NCI-H2171 (cell line): ENCODE results near the gene FXN.
"Not testable (repeated sequence)": the region's sequence is repeated elsewhere in the genome, so short reads cannot be mapped to it uniquely, and the experiment has no call there.

Source experiments
- DNase-seq: peaks from one replicate; lab custom pipeline; 2025; lab: John Stamatoyannopoulos, UW

FXN gene

DNA sequence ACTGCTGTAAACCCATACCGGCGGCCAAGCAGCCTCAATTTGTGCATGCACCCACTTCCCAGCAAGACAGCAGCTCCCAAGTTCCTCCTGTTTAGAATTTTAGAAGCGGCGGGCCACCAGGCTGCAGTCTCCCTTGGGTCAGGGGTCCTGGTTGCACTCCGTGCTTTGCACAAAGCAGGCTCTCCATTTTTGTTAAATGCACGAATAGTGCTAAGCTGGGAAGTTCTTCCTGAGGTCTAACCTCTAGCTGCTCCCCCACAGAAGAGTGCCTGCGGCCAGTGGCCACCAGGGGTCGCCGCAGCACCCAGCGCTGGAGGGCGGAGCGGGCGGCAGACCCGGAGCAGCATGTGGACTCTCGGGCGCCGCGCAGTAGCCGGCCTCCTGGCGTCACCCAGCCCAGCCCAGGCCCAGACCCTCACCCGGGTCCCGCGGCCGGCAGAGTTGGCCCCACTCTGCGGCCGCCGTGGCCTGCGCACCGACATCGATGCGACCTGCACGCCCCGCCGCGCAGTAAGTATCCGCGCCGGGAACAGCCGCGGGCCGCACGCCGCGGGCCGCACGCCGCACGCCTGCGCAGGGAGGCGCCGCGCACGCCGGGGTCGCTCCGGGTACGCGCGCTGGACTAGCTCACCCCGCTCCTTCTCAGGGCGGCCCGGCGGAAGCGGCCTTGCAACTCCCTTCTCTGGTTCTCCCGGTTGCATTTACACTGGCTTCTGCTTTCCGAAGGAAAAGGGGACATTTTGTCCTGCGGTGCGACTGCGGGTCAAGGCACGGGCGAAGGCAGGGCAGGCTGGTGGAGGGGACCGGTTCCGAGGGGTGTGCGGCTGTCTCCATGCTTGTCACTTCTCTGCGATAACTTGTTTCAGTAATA, at the start of gene FXN:
Gene FXN, plus strand, starts transcription at position 315 of the 871 bp plus-strand sequence. Its CDS starts 31 bp downstream, at position 346.
- DNase-seq = peak; percentile 57

DNA sequence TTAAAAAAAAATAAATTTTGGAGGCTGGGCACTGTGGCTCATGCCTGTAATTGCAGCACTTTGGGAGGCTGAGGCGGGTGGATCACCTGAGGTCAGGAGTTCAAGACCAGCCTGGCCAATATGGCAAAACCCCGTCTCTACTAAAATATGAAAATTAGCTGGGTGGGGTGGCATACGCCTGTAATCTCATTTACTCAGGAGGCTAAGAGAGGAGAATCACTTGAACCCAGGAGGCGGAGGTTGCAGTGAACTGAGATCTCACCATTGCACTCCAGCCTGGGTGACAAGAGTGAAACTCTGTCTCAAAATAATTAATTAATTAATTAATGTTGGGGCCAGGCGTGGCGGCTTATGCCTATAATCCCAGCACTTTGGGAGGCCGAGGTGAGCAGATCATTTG, 48.6 kb upstream of the FXN start:
- DNase-seq = not testable (repeated sequence)

DNA sequence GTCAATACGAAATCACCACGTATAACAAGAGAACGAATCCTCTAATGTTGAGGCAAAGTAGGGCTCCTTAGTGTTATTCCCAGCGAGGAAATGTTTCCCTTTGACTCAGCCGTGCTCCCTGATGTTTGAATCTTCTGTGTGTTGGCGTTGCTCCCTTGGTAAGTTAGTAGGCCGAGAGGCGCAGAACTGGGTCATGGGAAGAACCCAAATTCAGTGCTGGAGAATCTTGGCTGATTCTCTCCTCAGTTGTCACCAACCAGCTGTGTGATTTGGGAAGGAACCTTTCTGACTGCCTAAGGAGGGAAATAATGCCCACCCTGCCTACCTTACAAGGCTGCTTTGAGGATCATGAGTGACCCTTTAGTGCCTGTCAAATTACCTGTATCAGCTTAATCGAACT, 44.1 kb upstream of the FXN start:
- DNase-seq = no peak

DNA sequence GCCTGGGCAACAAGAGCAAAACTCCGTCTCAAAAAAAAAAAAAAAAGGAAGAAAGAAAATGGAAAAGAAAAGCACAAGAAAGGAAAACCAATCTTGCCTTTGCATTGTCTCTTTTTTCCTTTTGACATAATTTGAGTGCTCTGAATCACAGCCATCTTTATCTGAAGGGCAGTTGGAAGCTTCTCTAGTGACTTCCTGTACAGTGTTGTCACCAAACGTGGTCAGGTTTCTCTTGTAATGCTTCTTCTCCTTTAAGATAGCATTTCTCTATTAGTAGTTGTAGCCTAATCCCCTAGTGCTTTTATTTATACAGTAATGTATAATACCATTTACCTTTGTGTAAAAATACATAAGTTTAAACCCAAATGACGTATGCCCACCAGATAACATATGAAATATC, 39.8 kb upstream of the FXN start:
- no peak for DNase-seq

DNA sequence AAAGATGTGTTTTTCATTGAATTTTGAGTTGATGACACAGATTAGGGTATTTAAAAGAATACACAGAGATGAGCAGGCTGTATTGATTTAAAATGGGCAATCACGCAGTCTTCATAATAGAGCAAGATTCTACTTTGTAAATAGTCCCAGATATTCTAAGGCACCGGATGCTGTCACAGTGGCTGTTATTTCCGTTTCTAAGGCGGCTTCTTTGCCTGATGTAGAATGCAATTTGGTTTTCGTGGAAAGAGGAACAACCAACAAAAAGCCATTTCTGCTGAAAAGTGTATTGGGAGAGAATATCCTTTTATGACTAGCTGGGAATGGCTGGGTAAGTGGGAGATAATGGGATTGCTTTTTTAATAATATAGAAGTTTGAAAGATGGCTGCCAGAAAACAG, 39.1 kb upstream of the FXN start:
- DNase-seq = no peak

DNA sequence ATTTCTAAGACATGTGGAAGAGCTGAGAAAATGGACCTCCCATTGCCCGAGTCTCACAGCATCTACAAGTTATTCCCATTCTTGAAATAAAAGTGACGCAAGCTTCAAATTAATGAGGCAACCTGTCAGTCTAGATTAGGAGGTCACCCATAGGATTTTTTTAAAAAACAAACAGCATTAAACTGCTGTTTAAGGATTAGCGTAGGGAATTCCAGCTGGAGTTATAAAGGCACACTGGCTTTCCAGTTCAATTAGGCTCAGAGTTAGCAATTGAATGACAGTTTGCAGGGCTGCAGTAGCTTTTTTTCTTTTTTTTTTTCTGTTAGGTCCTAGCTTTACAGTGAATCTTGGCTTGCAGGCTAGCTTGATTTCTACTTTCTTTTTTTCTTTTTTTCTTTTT, 37.9 kb upstream of the FXN start:
- no peak for DNase-seq

DNA sequence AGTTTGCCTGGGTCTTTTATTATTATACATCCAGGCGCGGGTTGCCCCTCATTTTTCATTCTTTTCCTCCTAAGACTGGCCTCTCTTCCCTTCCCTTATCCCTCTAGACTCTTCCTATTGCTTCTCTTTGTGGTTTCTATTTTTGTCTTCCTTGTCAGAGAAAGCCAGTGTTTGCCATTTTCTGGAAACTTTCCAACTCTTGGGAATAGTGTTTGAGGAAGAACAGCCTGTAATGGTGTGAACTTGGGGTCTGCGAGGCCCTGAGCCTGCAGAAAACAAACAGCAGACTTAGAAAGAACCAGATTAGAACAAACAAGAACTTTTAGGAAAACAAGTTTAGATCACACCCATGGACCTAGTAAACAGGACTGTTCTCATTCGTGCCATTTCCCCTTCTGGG, 37.2 kb upstream of the FXN start:
- DNase-seq = no peak

DNA sequence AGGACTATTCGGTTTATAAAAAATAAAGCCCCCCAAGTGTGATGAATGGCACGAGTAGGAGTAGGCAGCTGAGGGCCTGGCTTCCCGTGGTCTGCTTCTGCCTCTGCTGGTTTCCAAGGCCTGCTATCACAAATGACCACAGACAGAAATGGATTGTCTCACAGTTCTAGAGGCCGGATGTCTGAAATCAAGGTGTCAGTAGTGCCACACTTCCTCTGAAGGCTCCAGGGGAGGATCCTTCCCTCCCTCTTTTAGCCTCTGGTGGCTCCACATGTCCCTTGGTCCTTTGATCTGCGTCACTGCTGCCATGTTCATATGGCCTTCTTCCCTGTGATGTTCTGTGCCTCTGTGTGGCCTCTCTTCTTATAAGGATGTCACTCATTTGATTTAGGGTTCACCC, 36.7 kb upstream of the FXN start:
- no peak for DNase-seq

DNA sequence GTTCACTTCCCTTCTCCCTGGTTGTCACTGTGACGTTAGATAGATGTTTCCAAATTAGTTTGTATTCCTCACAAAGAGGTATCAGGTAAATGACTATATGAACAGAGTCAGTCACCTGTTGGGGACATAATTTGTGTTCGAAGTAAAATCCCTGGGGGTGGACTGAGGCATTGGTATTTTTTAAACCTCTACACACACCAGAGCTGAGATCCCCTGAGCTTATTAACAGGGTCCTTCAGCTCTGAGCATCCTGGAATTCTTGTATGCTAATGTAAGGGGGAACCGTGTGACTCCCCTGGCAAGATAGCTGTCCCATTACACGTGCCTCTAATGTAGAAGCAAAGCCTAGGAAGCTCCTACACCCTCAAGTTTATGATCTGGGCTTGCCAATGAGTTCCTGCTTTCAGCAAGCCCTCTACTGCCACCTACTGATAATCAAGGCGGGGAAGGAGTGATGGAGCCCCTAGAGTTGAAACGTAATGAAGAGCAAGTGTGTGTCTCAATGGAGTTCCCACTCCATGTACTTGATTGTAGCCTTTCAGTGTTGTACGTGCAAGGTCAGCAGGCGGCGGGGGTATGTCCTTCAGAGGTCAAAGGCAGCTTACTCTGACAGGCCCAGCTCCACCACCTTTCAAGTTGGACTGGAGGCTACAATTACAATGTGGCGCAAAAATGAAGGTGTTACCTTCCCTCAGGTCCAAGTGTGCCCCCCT, 36.0 kb upstream of the FXN start:
- peak; percentile 28 for DNase-seq

DNA sequence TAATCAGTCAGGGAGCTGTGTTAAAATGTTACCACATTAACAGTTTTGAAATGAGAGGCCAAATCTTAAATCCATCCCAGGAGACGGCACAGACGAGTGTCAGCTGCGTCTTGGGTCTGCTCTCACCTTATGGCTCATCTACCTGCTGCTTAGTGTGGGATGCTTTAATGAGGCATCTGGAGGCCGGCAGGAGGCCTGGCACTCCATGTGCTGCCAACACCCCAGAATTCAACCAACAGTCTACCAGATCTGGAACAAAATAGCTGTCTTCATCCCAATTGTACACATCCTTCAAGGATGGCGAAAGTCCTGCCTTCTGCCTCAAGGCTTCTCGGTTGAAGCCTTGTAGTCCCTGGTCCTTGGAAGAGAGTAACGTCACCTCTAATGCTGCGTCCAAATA, 33.6 kb upstream of the FXN start:
- DNase-seq = no peak

DNA sequence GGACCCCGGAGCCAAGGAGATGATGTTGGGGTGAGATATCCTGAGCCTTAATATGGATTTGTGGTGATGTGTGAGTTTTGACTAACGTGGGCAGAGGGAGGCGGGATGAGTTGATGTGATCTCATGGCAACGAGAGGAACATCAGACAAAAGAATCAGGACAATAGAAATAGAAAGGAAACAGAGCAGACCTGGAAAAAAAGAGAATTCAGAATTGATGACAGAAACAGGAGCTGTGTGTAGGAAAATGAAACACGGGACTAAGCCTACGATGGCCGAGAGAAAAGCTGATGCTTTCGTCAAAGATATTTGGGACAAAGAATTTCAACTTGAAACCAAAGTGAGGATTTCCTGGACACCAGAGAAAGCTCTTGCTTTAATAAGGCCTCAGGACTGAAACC, 32.5 kb upstream of the FXN start:
- DNase-seq = no peak

DNA sequence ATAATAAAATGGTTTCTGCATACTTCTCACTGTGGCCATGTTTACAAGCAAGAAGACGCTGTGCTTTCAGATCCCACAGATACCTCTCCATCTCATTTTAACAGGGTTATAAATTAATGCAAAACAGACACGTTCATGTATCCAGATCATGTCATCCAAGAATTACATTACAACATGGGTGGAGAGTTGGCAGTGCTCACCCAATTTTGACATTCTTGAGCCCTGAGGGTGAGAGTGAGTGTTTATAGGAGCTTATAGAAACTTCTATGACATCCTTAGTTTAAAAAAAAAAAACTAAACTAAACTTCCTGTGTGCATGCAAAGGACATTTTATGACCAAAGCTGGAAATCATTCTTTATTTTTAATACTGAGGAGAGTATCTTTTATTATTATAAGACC, 30.7 kb upstream of the FXN start:
- DNase-seq = no peak

DNA sequence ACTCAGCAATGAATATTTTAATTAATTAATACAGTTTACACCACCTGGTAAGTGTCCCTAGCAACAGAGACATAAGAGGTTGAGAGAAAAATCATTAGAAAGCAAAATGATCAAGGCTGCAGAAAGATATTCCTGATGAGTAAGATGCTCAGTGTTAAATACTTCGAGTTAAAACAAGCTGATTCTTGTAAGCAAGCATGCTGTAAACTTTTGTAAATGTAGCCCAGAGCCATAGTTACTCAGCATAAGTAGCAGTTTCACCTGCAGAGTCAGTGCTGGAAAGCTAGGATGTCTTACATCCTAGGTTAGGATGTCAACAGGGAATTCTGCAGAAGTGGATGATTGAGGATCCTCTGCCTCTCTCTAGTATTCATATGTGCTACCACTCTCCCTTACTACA, 25.8 kb upstream of the FXN start:
- no peak for DNase-seq

DNA sequence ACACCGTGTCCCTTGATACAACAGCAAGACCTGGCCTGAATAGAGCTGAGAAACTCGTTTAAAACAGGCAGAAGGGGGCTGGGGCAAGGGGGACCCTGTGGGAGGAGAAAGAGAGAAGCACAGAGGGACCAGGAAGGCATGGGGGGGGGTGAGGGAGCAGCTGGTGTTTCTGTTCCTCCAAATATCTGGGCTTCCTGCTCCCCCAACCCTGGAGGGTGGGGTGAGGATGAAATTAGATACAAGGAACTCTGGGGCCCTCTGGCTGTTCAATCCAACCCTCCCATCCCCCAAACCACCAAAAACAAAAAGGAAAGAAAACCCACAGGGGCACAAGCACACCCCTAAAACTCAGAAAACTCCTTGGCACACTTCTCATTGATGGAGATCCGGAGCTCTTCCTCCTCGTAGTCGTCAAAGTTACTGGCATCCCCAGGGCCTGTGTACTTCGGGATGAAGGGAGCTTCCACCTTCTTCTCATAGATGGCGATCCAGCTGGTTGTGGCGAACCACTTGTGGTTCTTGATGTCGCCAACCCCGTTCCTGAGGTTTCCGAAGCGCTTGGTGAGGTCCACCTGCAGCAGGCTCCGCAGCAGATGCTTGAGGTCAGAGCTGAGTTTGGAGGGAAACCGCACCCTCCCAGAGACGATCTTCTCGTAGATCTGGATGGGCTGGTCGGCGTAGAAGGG, 22.7 kb upstream of the FXN start:
- DNase-seq = no peak

DNA sequence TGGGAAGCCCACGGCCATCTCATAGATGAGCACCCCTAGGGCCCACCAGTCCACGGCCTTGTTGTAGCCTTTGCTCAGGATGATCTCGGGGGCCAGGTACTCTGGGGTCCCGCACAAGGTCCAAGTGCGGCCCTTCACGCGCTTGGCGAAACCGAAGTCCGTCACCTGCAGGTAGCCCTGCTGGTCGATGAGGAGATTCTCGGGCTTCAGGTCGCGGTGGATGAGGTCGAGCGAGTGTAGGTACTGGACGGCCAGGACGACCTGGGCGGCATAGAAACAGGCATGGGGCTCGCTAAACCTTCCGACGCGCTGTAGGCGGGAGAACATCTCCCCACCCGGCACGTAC, 22.2 kb upstream of the FXN start:
- no peak for DNase-seq

DNA sequence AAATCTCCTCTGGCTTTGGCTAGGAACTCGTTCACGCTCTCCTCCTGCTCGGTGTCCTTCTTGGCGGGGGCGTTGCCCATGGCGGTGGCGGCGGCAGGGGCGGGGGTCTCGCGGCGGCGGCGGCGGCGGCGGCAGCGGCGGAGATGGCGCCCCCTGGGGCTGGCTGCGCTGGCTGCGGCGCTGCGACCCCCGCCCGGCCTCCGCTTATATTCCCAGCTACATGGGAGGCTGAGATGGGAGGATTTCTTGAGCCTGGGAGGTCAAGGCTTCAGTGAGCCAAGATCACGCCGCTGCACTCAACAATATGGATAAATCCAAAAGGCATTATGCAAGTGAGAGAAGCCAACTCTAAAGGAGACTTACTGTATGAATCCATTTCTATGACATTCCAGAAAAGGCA, 21.5 kb upstream of the FXN start, which contains the start of gene PRKACG:
Gene PRKACG, minus strand, starts transcription at position 101 of the 400 bp plus-strand sequence. Its CDS starts 21 bp downstream, at position 80.
- no peak for DNase-seq

DNA sequence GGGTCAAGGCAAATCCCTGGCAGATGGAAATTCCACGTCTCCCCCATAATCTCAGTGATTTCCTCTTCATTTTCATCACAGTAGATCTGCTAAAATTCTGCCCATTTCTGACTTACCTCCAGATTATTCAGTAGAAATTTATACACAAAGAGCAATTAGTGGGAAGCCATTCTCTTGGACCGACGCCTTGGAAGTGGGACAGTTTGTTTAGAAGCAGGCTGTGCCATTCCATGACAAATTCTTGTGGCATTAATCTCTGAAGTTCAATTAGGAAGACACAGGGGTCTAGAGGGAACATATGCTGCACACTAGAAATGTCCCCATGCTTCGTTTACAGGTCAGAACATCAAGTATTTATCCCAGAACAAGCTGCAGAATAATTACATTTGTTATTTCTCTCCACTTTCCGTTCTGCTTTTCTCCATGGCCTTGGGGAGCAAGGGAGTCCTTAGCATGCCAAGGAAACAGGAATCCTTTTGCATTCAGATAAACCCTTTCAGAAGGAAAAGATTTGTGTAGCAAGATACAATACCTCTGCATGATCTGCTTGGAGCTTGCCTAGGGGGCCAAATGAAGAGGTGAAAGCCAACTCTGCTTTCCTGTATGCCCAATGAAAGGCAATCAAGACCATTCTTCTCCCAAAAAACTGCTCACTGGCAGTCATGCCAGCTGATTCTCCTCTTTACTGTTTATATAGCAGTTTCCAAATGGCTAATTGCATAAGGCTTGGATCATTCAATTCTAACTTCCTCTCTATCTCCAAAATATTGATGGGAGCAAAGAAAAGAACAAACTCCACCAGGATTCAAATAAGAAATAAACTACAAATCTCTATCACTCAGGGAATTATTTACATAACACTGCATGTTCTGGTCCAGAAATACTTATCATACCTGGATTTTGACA, 19.1 kb upstream of the FXN start:
- DNase-seq = no peak

DNA sequence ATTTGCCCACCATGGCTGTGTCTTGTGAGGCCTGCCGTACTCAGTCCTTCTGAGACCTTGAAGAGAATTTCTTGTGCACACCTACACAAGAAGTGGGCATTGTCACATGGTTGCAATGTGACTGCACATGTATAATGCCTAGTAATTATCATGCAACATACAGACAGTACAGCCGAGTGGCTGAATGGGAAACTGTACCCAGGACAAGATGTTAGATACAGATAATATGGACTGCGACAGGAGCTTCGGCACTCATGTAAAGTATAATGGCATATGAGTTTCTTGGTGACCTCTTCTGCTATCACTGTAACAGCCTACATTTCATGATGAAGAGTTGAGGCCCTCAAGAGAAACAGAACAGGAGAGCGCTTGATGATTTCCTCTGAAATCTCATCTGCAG, 16.8 kb upstream of the FXN start:
- no peak for DNase-seq

DNA sequence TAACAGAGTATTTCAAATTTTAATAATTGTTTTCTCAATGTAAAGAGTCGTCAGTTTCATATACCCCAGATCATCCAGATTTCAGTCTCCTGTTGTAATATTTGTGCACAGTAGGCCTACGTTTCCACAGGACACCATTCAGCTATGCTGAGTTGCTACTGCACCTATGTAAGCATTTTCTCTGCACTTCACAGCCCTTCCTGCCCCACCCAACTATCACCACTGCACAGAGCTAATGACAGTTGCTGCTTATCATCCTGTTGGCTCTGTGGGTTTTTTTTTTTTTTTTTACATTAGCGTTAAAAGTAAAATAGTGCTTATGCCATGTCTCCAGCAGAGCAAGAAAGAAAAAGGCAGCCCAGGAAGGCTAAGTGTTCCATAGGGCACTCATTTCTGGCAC, 15.7 kb upstream of the FXN start:
- no peak for DNase-seq

DNA sequence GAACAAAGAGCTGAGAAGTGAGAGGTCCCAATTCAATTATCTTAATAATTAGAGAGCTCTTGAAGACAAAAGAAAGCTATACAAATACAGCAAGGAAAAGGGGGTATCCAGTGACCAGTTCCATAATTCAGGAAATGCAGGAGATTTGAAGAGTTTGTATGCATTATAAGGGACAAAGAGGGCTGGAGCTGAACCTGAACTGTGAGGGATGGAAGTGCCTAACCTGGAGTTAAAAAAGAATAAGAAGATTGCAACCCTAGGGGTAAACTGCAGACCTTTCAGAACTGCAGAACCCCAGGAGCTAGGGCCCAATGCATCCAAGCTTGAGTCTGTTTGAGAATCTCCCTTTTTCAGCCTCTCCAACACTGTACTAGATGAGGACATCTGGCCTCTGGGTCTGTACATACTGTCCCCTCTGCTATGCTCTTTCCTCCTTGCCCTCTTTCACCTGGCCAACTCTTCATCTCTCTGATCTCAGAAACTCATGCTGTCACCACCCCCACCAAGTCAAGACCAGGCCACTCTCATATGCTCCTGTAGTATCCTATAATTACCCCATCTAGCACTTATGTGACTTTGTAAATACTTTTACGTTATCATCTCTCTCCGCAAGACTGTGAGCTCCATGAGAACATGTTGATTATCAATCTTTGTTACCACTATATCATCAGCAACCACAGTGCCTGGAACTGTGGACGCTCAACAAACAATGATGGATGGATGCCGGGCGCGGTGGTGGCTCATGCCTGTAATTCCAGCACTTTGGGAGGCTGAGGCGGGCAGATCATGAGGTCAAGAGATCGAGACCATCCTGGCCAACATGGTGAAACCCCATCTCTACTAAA, 15.0 kb upstream of the FXN start:
- DNase-seq = no peak

DNA sequence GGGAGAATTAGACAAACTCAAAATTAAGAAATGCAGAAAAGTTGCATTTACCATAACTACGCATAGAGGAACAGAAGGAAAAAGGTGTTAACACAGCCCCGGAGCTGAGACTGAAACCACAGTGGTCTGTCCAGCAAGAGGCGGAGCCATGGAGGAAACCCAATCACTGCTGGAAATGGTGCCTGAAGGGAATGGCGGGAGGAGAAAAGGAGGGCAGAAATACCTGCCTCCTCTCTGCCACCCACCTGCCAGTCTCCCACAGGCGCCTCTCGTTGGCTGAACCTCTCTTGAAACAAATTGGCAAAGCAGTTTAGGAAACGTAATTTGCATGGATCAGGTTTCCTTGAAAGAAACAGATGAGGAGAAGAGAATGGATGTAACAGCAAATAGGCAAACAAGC, 11.9 kb upstream of the FXN start:
- DNase-seq = peak; percentile 24
